H1 (cell line): ENCODE results near the gene IDE. TPM values are rescaled to one million over a fixed set of nuclear protein-coding genes. Genes with fewer than 3 reads are reported as not detected.
A peak's percentile ranks its signal among the peaks of the same experiment; 100 is the strongest.

Source experiments
- CTCF ChIA-PET: fragments of 300-600 bp; sonication (Branson Sonifier 250); formaldehyde crosslinking; loops from one replicate; lab custom pipeline; 2021; ENCODE audit not compliant: partially characterized antibody; lab: Charles Lee
- POLR2A ChIA-PET: fragments of 300-600 bp; sonication (Branson Sonifier 250); formaldehyde crosslinking; loops from one replicate; lab custom pipeline; 2021; ENCODE audit warnings: inconsistent platforms; ENCODE audit not compliant: partially characterized antibody; lab: Charles Lee
- DNase-seq, 2 experiments: peaks; one replicate each; pipeline versions ENCODE4 v3.0.0 to v3.0.0-alpha.2; 2010 to 2022; ENCODE audit warnings: low spot score in 2 of 2, low read depth in 1 of 2, mixed read lengths in 1 of 2
- FAIRE-seq: peaks from 2 replicates; lab custom pipeline; 2011; peaks lifted over from hg19 to GRCh38; lab: Jason Lieb, UNC
- H2AFZ ChIP-seq: 2 replicates; pipeline ENCODE4 v1.8.1; 2012; ENCODE audit warnings: low read length, inconsistent platforms
- H2AK5ac ChIP-seq: 2 replicates; pipeline ENCODE4 v1.6.1; 2013; ENCODE audit warnings: low read depth, low read length
- H2BK120ac ChIP-seq: replicated peaks from 2 replicates; pipeline ENCODE3; 2013; ENCODE audit warnings: low read depth, low read length, inconsistent platforms
- H2BK12ac ChIP-seq: 2 replicates; pipeline ENCODE4 v1.6.1; 2013; ENCODE audit warnings: low read depth, low read length
- H2BK15ac ChIP-seq: 2 replicates; pipeline ENCODE4 v1.6.1; 2013; ENCODE audit warnings: low read length
- H2BK20ac ChIP-seq: 2 replicates; pipeline ENCODE4 v1.6.1; 2013; ENCODE audit warnings: low read length
- H2BK5ac ChIP-seq: 2 replicates; pipeline ENCODE4 v1.6.1; 2013; ENCODE audit warnings: low read depth, low read length
- H3K14ac ChIP-seq: 2 replicates; pipeline ENCODE4 v1.6.1; 2013; ENCODE audit warnings: inconsistent platforms; ENCODE audit not compliant: insufficient read length
- H3K18ac ChIP-seq: 2 replicates; pipeline ENCODE4 v1.6.1; 2013; ENCODE audit warnings: low read length; ENCODE audit errors: extremely low read depth
- H3K23ac ChIP-seq: 2 replicates; pipeline ENCODE4 v1.6.1; 2013; ENCODE audit warnings: inconsistent platforms; ENCODE audit not compliant: insufficient read length
- H3K23me2 ChIP-seq: 2 replicates; pipeline ENCODE4 v1.6.1; 2013; ENCODE audit warnings: low read depth, low read length
- H3K27ac ChIP-seq: 2 replicates; pipeline ENCODE4 v1.6.1; 2011; ENCODE audit warnings: low read depth, low read length, inconsistent platforms
- H3K27me3 ChIP-seq, 4 experiments: replicated peaks in 1 of 4; 1 replicate in 1 of 4; 2 replicates in 3 of 4; pipeline versions ENCODE4 v1.6.1 to v1.8.1; 2011 to 2013; ENCODE audit warnings: low read length in 3 of 4, mild to moderate bottlenecking in 3 of 4, inconsistent platforms in 2 of 4, mixed read lengths in 2 of 4, moderate library complexity in 1 of 4; ENCODE audit not compliant: control insufficient read depth in 3 of 4, insufficient read depth in 3 of 4; ENCODE audit errors: extremely low read depth in 1 of 4
- H3K36me3 ChIP-seq, 4 experiments: 2 replicates each; pipeline versions ENCODE4 v1.6.1 to v1.8.1; 2011 to 2013; ENCODE audit warnings: mild to moderate bottlenecking in 4 of 4, low read length in 3 of 4, moderate library complexity in 2 of 4, control low read depth in 1 of 4, inconsistent platforms in 1 of 4; ENCODE audit not compliant: insufficient read depth in 4 of 4, control insufficient read depth in 2 of 4
- H3K4ac ChIP-seq: replicated peaks from 2 replicates; pipeline ENCODE3; 2013; ENCODE audit warnings: low read length, low read depth, mixed read lengths, inconsistent platforms; ENCODE audit not compliant: insufficient read length
- H3K4me1 ChIP-seq, 4 experiments: replicated peaks in 1 of 4; 1 replicate in 1 of 4; 2 replicates in 3 of 4; pipeline versions ENCODE4 v1.6.1 to v1.8.1; 2011 to 2013; ENCODE audit warnings: low read length in 3 of 4, inconsistent platforms in 2 of 4, mixed read lengths in 1 of 4; ENCODE audit not compliant: insufficient read depth in 4 of 4, control insufficient read depth in 3 of 4
- H3K4me2 ChIP-seq, 2 experiments: 2 replicates each; pipeline versions ENCODE4 v1.6.1 to v1.8.1; 2011 to 2013; ENCODE audit warnings: low read depth in 2 of 2, low read length in 2 of 2, control low read depth in 1 of 2, inconsistent platforms in 1 of 2, mild to moderate bottlenecking in 1 of 2; ENCODE audit not compliant: insufficient read depth in 1 of 2
- H3K4me3 ChIP-seq, 4 experiments: fragments of 200-600, 300-600 bp in 1 of 4; sonication (generic), shearing (Covaris generic), sonication (Bioruptor Twin) in 1 of 4; 2 replicates each; pipeline versions ENCODE4 v1.5.1 to v1.8.1; 2011 to 2016; ENCODE audit warnings: low read length in 4 of 4, low read depth in 3 of 4, control low read depth in 2 of 4, inconsistent platforms in 2 of 4, mild to moderate bottlenecking in 2 of 4, mixed read lengths in 1 of 4, moderate library complexity in 1 of 4; ENCODE audit not compliant: insufficient read depth in 2 of 4; ENCODE audit errors: extremely low read depth in 1 of 4
- H3K56ac ChIP-seq: replicated peaks from 2 replicates; pipeline ENCODE3; 2013; ENCODE audit warnings: low read depth, mild to moderate bottlenecking, mixed read lengths, low read length, inconsistent platforms; ENCODE audit not compliant: insufficient read length
- H3K79me1 ChIP-seq: 2 replicates; pipeline ENCODE4 v1.6.1; 2013; ENCODE audit warnings: low read depth, low read length, control low read depth
- H3K79me2 ChIP-seq, 2 experiments: 2 replicates each; pipeline versions ENCODE4 v1.6.1 to v1.8.1; 2012 to 2013; ENCODE audit warnings: low read length in 2 of 2, mild to moderate bottlenecking in 2 of 2, inconsistent platforms in 1 of 2; ENCODE audit not compliant: insufficient read depth in 2 of 2, control insufficient read depth in 1 of 2
- H3K9ac ChIP-seq, 4 experiments: replicated peaks in 1 of 4; 1 replicate in 1 of 4; 2 replicates in 3 of 4; pipeline versions ENCODE4 v1.6.1 to v1.8.1; 2011 to 2013; ENCODE audit warnings: low read depth in 3 of 4, low read length in 3 of 4, control low read depth in 2 of 4, mild to moderate bottlenecking in 2 of 4, moderate library complexity in 2 of 4, inconsistent platforms in 1 of 4; ENCODE audit errors: extremely low read depth in 1 of 4
- H3K9me3 ChIP-seq, 2 experiments: 2 replicates each; pipeline versions ENCODE4 v1.6.1 to v1.8.1; 2012 to 2013; ENCODE audit warnings: mild to moderate bottlenecking in 2 of 2, moderate library complexity in 2 of 2, control low read depth in 1 of 2, inconsistent platforms in 1 of 2, low read depth in 1 of 2, low read length in 1 of 2, mixed read lengths in 1 of 2; ENCODE audit not compliant: insufficient read depth in 2 of 2
- H4K20me1 ChIP-seq, 2 experiments: replicated peaks in 1 of 2; 2 replicates each; pipeline versions ENCODE3 to v1.8.1; 2011 to 2013; ENCODE audit warnings: inconsistent platforms in 2 of 2, low read length in 2 of 2, mild to moderate bottlenecking in 1 of 2; ENCODE audit not compliant: insufficient read depth in 2 of 2, control insufficient read depth in 1 of 2
- H4K5ac ChIP-seq: 2 replicates; pipeline ENCODE4 v1.6.1; 2013; ENCODE audit warnings: low read length, low read depth, mixed read lengths, inconsistent platforms; ENCODE audit not compliant: insufficient read length
- H4K8ac ChIP-seq: 2 replicates; pipeline ENCODE4 v1.8.0; 2013; ENCODE audit warnings: mild to moderate bottlenecking, moderate library complexity, low read length, inconsistent platforms; ENCODE audit not compliant: insufficient read depth; ENCODE audit errors: extremely low read depth
- H4K91ac ChIP-seq: replicated peaks from 2 replicates; pipeline ENCODE3; 2013; ENCODE audit warnings: low read length, mixed read lengths, inconsistent platforms; ENCODE audit not compliant: insufficient read length
- CHD1 ChIP-seq: IDR thresholded peaks from 2 replicates; pipeline ENCODE4 v1.6.1; 2012; ENCODE audit warnings: low read depth, low read length, improper control_type of control experiment
- FOSL1 ChIP-seq: IDR thresholded peaks from 2 replicates; pipeline ENCODE4 v1.6.1; 2011; ENCODE audit warnings: mild to moderate bottlenecking, low read depth, low read length, moderate library complexity; ENCODE audit not compliant: insufficient read depth
- MAFK ChIP-seq: IDR thresholded peaks from 2 replicates; pipeline ENCODE4 v1.6.1; 2012; ENCODE audit warnings: low read depth, mild to moderate bottlenecking, improper control_type of control experiment, low read length
- TCF12 ChIP-seq: IDR thresholded peaks from 2 replicates; pipeline ENCODE4 v1.6.1; 2011; ENCODE audit warnings: low read depth, mild to moderate bottlenecking, low read length
- YY1 ChIP-seq: IDR thresholded peaks from 2 replicates; pipeline ENCODE4 v1.6.1; 2011; ENCODE audit warnings: low read depth, mild to moderate bottlenecking, low read length
- WGBS, 2 experiments: shearing (Covaris generic) in 1 of 2; methylation state at CpG; one replicate each; pipeline versions ENCODE4 v1.1.6 to v1.1.7; 2013 to 2015; ENCODE audit warnings: low lambda C conversion rate in 2 of 2, mixed read lengths in 2 of 2, inconsistent platforms in 1 of 2, low coverage in 1 of 2, missing lambda C conversion rate in 1 of 2; ENCODE audit not compliant: insufficient replicate concordance in 2 of 2, insufficient coverage in 1 of 2, insufficient read length in 1 of 2; ENCODE audit errors: extremely low coverage in 1 of 2, missing lambda C conversion rate in 1 of 2; 5-methylcytosine and 5-hydroxymethylcytosine counted together
- polyA plus RNA-seq, 7 experiments: library from polyadenylated mRNA; depleted of rRNA in 3 of 7; stranded (reverse) in 5 of 7; unstranded in 2 of 7; fragments of >200 nt in 5 of 7; fragments of 200-250 nt in 2 of 7; gene quantifications; 1 replicate in 5 of 7; 2 replicates in 1 of 7; 4 replicates in 1 of 7; pipeline versions ENCODE4 v1.2.1 to v1.2.3, GENCODE V29; 2011 to 2013; ENCODE audit warnings: missing spikeins in 2 of 7, mixed read lengths in 2 of 7
- total RNA-seq: library from RNA; stranded (reverse); fragmentation: NEBNext Ultra II Directional; extraction: Animal tissue kit (Norgen Biotek cat#: 25700); gene quantifications from 2 replicates; pipeline ENCODE4 v1.2.1, GENCODE V29; 2021

Gene IDE
- total and polyA plus RNA-seq, 2 of the 8 experiments (the other 6 are each of a cell fraction or from before 2014, with no cell fraction given): 12.7 to 52.7 TPM

DNA sequence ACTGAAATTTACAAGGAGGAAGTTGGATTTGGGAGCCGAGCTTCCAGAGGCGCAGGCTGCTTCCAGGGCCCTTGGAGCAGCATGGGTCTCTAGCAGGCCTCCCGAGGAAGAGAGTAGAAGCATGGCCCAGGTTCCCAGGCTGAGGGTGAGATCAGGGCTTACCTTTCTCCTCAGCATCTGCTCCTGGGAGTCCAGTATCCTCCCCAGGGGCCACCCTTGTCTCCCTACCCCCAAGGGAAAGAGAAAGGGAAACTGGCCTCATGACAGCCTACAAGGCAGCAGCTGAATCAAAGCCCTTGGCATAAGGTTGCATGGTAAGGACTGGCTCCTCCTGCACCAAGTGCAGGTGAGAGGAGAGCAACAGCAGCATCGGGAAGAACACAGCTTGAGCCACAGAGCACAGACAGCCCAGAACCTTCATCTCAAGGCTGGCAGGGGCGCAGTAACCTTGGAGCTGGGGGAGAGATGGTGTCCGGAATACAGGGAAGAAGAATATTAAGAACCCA lies 168.4 kb downstream of the IDE start:
- no peak overlapping the region for H3K4me2 ChIP-seq
- TF ChIP-seq TCF12: no peak
- TF ChIP-seq CHD1: no peak
- TF ChIP-seq MAFK: no peak
- TF ChIP-seq YY1: no peak
- TF ChIP-seq FOSL1: no peak
- DNase-seq (no peak), FAIRE-seq (no peak)
- H2BK120ac ChIP-seq: no peak overlapping the region
- H3K4me3 ChIP-seq: no peak overlapping the region
- no peak overlapping the region for H3K23ac ChIP-seq
- H2BK12ac ChIP-seq: no peak overlapping the region
- no peaks in the 10 kb centered on the region for H3K79me2 ChIP-seq
- H3K27ac ChIP-seq: no peak overlapping the region
- WGBS, 2 experiments: 89% methylated on average over 6 of the region's 6 CpGs; no CpG with 5 or more reads in 1 of the 2 experiments
- no peak overlapping the region for H3K18ac ChIP-seq
- H3K4ac ChIP-seq: no peak overlapping the region
- no peaks in the 10 kb centered on the region for H3K9me3 ChIP-seq
- no peak overlapping the region for H3K9ac ChIP-seq
- H4K8ac ChIP-seq: no peak overlapping the region
- no peak overlapping the region for H3K14ac ChIP-seq
- peaks cover 0 to 13% (median 2%) of the 10 kb centered on the region in 4 experiments; a peak in 4 of 7 replicates for H3K4me1 ChIP-seq
- H3K56ac ChIP-seq: no peak overlapping the region
- H2AK5ac ChIP-seq: no peak overlapping the region
- no peak overlapping the region for H2BK20ac ChIP-seq
- POLR2A ChIA-PET: interaction anchor here (1.2 kb wide), 1 partner anchor 15 kb away, joined by 4 read pairs; no protein-coding TSS in a partner anchor
- H2AFZ ChIP-seq: peak overlapping the region; percentile 70
- no peak overlapping the region for H4K5ac ChIP-seq
- no peak overlapping the region for H2BK15ac ChIP-seq
- CTCF ChIA-PET: interaction anchor here (0.6 to 2.1 kb wide), 5 partner anchors 9 to 317 kb away, joined by 3 to 14 read pairs (median 4); no protein-coding TSS in a partner anchor
- no peaks in the 10 kb centered on the region for H4K20me1 ChIP-seq
- H3K79me1 ChIP-seq: no peaks in the 10 kb centered on the region
- H3K23me2 ChIP-seq: peaks cover 3% of the 10 kb centered on the region; the same call in 1 of the 2 replicates
- no peaks in the 10 kb centered on the region for H3K27me3 ChIP-seq
- no peak overlapping the region for H2BK5ac ChIP-seq
- no peak overlapping the region for H4K91ac ChIP-seq
- no peaks in the 10 kb centered on the region for H3K36me3 ChIP-seq
